Upper lobe of right lung (tissue), 1 donor: ENCODE results near the gene GPR35. TPM values are rescaled to one million over a fixed set of nuclear protein-coding genes. Genes with fewer than 3 reads are reported as not detected.

Source experiments
- ATAC-seq: fragments of 200-7000 bp; cut with Tn5 transposase; one replicate; pipeline ENCODE4 v1.9.1; 2020; ENCODE audit warnings: mild to moderate bottlenecking, moderate library complexity
- DNase-seq: peaks from one replicate; pipeline ENCODE4 v3.0.0-alpha.2; 2020
- H3K27ac ChIP-seq: fragments of 200-600 bp; one replicate; pipeline ENCODE4 v1.8.0; 2022
- H3K27me3 ChIP-seq: fragments of 200-600 bp; one replicate; pipeline ENCODE4 v1.8.0; 2022; ENCODE audit warnings: mild to moderate bottlenecking
- H3K36me3 ChIP-seq: fragments of 200-600 bp; one replicate; pipeline ENCODE4 v1.8.0; 2022
- H3K4me1 ChIP-seq: fragments of 200-600 bp; one replicate; pipeline ENCODE4 v1.8.0; 2022
- H3K4me3 ChIP-seq: fragments of 200-600 bp; one replicate; pipeline ENCODE4 v1.8.0; 2022; ENCODE audit warnings: mild to moderate bottlenecking
- H3K9me3 ChIP-seq: fragments of 200-600 bp; one replicate; pipeline ENCODE4 v1.8.0; 2022
- CTCF ChIP-seq: fragments of 200-600 bp; IDR thresholded peaks from one replicate; pipeline ENCODE4 v1.8.0; 2022; ENCODE audit warnings: antibody characterized with exemption
- intact Hi-C: fragments of 100-400 bp; cut with DNase I; formaldehyde crosslinking; loops from one replicate; pipeline ENCODE4 v1.11.0; 2022
- total RNA-seq: library from RNA; stranded (reverse); fragmentation: NEBNext Ultra II Directional; extraction: Animal tissue kit (Norgen Biotek cat#: 25700); gene quantifications from one replicate; pipeline ENCODE4 v1.2.1, GENCODE V29; 2021
- donor health status: DM: no; HTN: yes; CAD: no; lungs with severe emphysema.

GPR35 gene
- total RNA-seq, 1 donor from 2014 or later: 3.4 TPM

- H3K36me3 ChIP-seq: peaks cover 26% of the 10 kb centered on the region
- no peak for TF ChIP-seq CTCF
- no peaks in the 10 kb centered on the region for H3K9me3 ChIP-seq
- peaks cover 30% of the 10 kb centered on the region for H3K4me1 ChIP-seq
- ATAC-seq: peak; percentile 32
- no peaks in the 10 kb centered on the region for H3K27me3 ChIP-seq
- H3K27ac ChIP-seq: peak overlapping the region; percentile 94
- H3K4me3 ChIP-seq: peak overlapping the region; percentile 72
- intact Hi-C loops: no loop called here
- DNase-seq: peak; percentile 79
Observed at GRCh38 chr2:240586919-240587800, 38.1 kb upstream of the GPR35 start.

- intact Hi-C loops: no loop called here
- Histone ChIP-seq H3K27me3 (no peaks in the 10 kb centered on the region), H3K36me3 (peaks cover 31% of the 10 kb centered on the region), H3K27ac (no peak overlapping the region), H3K9me3 (no peaks in the 10 kb centered on the region), H3K4me3 (no peak overlapping the region), H3K4me1 (peaks cover 30% of the 10 kb centered on the region)
- TF ChIP-seq CTCF: no peak
- DNase-seq: peak; percentile 39
- no peak for ATAC-seq
Observed at GRCh38 chr2:240588006-240588655, 37.1 kb upstream of the GPR35 start.

GRCh38 chr2:240588669-240589068, 36.6 kb upstream of the GPR35 start:
- Histone ChIP-seq H3K4me1 (peaks cover 30% of the 10 kb centered on the region), H3K4me3 (no peak overlapping the region), H3K27ac (no peak overlapping the region), H3K27me3 (no peaks in the 10 kb centered on the region), H3K36me3 (peaks cover 31% of the 10 kb centered on the region), H3K9me3 (no peaks in the 10 kb centered on the region)
- ATAC-seq (no peak), DNase-seq (no peak)
- intact Hi-C loops: no loop called here
- no peak for TF ChIP-seq CTCF

- intact Hi-C loops: no loop called here
- ATAC-seq: no peak
- H3K36me3 ChIP-seq: peaks cover 31% of the 10 kb centered on the region
Observed at GRCh38 chr2:240589375-240589774, 35.9 kb upstream of the GPR35 start.

GRCh38 chr2:240589850-240590525, 35.3 kb upstream of the GPR35 start:
- DNase-seq: no peak
- intact Hi-C loops: no loop called here
- Histone ChIP-seq H3K36me3 (peaks cover 31% of the 10 kb centered on the region), H3K9me3 (no peaks in the 10 kb centered on the region), H3K27me3 (no peaks in the 10 kb centered on the region), H3K4me1 (peaks cover 22% of the 10 kb centered on the region), H3K27ac (no peak overlapping the region), H3K4me3 (no peak overlapping the region)
- no peak for ATAC-seq
- TF ChIP-seq CTCF: no peak

More at GRCh38 chr2:240589375-240589774, 35.9 kb upstream of the GPR35 start:
- no peak for TF ChIP-seq CTCF
- no peak overlapping the region for H3K27ac ChIP-seq
- H3K4me1 ChIP-seq: peaks cover 28% of the 10 kb centered on the region
- peak; percentile 53 for DNase-seq
- H3K4me3 ChIP-seq: no peak overlapping the region
- H3K27me3 ChIP-seq: no peaks in the 10 kb centered on the region
- no peaks in the 10 kb centered on the region for H3K9me3 ChIP-seq
